ENCODE results near the gene TMEM150B. TPM values are rescaled to one million over a fixed set of nuclear protein-coding genes. Genes with fewer than 3 reads are reported as not detected.

TMEM150B gene
- total and polyA plus RNA-seq, 9 of the 15 experiments (the other 6 are each of a cell fraction or from before 2014, with no cell fraction given), result 0.47 to 1.3 (median 0.74) TPM; not detected in 2

- TF ChIP-seq, protein P1, sequence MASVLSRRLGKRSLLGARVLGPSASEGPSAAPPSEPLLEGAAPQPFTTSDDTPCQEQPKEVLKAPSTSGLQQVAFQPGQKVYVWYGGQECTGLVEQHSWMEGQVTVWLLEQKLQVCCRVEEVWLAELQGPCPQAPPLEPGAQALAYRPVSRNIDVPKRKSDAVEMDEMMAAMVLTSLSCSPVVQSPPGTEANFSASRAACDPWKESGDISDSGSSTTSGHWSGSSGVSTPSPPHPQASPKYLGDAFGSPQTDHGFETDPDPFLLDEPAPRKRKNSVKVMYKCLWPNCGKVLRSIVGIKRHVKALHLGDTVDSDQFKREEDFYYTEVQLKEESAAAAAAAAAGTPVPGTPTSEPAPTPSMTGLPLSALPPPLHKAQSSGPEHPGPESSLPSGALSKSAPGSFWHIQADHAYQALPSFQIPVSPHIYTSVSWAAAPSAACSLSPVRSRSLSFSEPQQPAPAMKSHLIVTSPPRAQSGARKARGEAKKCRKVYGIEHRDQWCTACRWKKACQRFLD (CRISPR knock-in tag; IDR thresholded peaks at IDR 0.05), result no peak
- TF ChIP-seq CREB3L1 (IDR thresholded peaks at IDR 0.05; ENCODE audit: borderline replicate concordance, low read depth), result no peak
- TF ChIP-seq, protein P2, sequence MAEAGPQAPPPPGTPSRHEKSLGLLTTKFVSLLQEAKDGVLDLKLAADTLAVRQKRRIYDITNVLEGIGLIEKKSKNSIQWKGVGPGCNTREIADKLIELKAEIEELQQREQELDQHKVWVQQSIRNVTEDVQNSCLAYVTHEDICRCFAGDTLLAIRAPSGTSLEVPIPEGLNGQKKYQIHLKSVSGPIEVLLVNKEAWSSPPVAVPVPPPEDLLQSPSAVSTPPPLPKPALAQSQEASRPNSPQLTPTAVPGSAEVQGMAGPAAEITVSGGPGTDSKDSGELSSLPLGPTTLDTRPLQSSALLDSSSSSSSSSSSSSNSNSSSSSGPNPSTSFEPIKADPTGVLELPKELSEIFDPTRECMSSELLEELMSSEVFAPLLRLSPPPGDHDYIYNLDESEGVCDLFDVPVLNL (CRISPR knock-in tag; IDR thresholded peaks at IDR 0.05; ENCODE audit: low read depth), result no peak
- no peak for TF ChIP-seq ETV1 (tag; conservative IDR thresholded peaks at IDR 0.05; ENCODE audit: low read depth)
- no peak for TF ChIP-seq RERE (CRISPR knock-in tag; IDR thresholded peaks at IDR 0.05; ENCODE audit: borderline replicate concordance)
- TF ChIP-seq, protein P3, sequence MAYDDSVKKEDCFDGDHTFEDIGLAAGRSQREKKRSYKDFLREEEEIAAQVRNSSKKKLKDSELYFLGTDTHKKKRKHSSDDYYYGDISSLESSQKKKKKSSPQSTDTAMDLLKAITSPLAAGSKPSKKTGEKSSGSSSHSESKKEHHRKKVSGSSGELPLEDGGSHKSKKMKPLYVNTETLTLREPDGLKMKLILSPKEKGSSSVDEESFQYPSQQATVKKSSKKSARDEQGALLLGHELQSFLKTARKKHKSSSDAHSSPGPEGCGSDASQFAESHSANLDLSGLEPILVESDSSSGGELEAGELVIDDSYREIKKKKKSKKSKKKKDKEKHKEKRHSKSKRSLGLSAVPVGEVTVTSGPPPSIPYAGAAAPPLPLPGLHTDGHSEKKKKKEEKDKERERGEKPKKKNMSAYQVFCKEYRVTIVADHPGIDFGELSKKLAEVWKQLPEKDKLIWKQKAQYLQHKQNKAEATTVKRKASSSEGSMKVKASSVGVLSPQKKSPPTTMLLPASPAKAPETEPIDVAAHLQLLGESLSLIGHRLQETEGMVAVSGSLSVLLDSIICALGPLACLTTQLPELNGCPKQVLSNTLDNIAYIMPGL (CRISPR knock-in tag; IDR thresholded peaks at IDR 0.05), result no peak
- TF ChIP-seq ZNF609 (CRISPR knock-in tag; IDR thresholded peaks at IDR 0.05; ENCODE audit: borderline replicate concordance), result no peak
- TF ChIP-seq ZNF444 (CRISPR knock-in tag; IDR thresholded peaks at IDR 0.05), result no peak
Observed at GRCh38 chr19:55283548-55284377, 41.4 kb downstream of the TMEM150B start, which contains the start of gene BRSK1 (continued).

Data from K562 (cell line).